Measurements from ENCODE around the gene HOGA1. TPM values are rescaled to one million over a fixed set of nuclear protein-coding genes. Genes with fewer than 3 reads are reported as not detected.

HOGA1 gene
- total and polyA plus RNA-seq, 2 donors (not counting 3 experiments of a cell fraction or from before 2014, with no cell fraction given) = 0.44 to 0.91 TPM

DNA sequence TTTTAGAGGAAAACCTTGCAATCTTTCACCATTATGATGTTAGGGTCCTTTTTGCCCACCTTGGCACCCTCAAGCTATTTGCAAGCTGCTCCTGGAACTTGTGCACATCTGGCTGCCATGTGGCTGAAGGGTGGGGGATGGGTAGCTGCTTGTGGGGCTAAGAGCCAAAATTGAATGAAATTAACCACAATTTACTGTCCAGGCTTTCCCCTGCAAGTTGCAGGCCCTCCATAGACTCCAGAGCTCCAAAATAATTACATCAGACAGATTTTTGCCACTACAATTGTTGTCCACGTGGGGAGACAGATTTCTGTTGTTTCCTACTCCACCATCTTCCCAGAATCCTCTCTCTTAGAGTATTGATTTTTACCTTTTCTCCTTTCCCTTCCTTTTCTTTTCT, 75.4 kb downstream of the HOGA1 start:
- no peak overlapping the region for H3K9ac ChIP-seq (replicated peaks; ENCODE audit: extremely low read depth, insufficient read depth, low read length)
- H3K27ac ChIP-seq (ENCODE audit: insufficient read depth, low read depth, low read length) = no peak overlapping the region
- dilution Hi-C loops (cut with MboI; ENCODE audit: extremely low pct_ligation_motif_present, low sequenced_read_pairs) = no loop called here
- H3K79me2 ChIP-seq (ENCODE audit: control insufficient read depth, insufficient read depth, low read length) = no peaks in the 10 kb centered on the region
- no peaks in the 10 kb centered on the region for H3K27me3 ChIP-seq (ENCODE audit: control insufficient read depth in 2 of 2, insufficient read depth in 2 of 2, low read length in 2 of 2)
- ChIA-PET POLR2A (no interaction called here), CTCF (interaction anchor here (1.0 kb wide), 1 partner anchor 17 kb away, joined by 3 read pairs; no protein-coding TSS in a partner anchor)
- H3K4me2 ChIP-seq (ENCODE audit: insufficient read depth, low read length) = no peak overlapping the region
- no peaks in the 10 kb centered on the region for H3K4me1 ChIP-seq (ENCODE audit: control insufficient read depth, extremely low read depth, insufficient read depth, low read length)
- no peak overlapping the region for H3K4me3 ChIP-seq (replicated peaks in 1 of 3; ENCODE audit: insufficient read depth in 1 of 3, low read depth in 1 of 3, low read length in 3 of 3)
- intact Hi-C loops (cut with micrococcal nuclease) = no loop called here
- no peaks in the 10 kb centered on the region for H3K9me1 ChIP-seq (replicated peaks; ENCODE audit: control insufficient read depth, extremely low read depth, insufficient read depth, low read length)
- H3K36me3 ChIP-seq (ENCODE audit: control insufficient read depth in 2 of 2, extremely low read depth in 1 of 2, insufficient read depth in 2 of 2, low read length in 2 of 2) = peaks cover 9 to 13% of the 10 kb centered on the region in 2 experiments
- H3K9me3 ChIP-seq (replicated peaks; ENCODE audit: control insufficient read depth, insufficient read depth, low read length) = no peaks in the 10 kb centered on the region
- FAIRE-seq (no peak), DNase-seq (ENCODE audit: low read depth, low spot score) (no peak)
- TF ChIP-seq JUN (IDR thresholded peaks at IDR 0.05; ENCODE audit: borderline replicate concordance, insufficient read depth, insufficient read length, low read depth) (no peak), FOS (IDR thresholded peaks at IDR 0.05; ENCODE audit: borderline replicate concordance, insufficient read depth, low read length) (no peak), POLR2A (IDR thresholded peaks at IDR 0.05; ENCODE audit: low read depth, low read length) (no peak), POLR2AphosphoS5 (IDR thresholded peaks at IDR 0.05; ENCODE audit: insufficient read depth, low read depth, low read length) (no peak)
- no peak overlapping the region for H2AFZ ChIP-seq (ENCODE audit: low read depth, low read length)
- no peaks in the 10 kb centered on the region for H4K20me1 ChIP-seq (replicated peaks; ENCODE audit: control insufficient read depth, extremely low read depth, insufficient read depth, low read length)
- BruUV-seq (replicated peaks) = no TSS peak

Other genes with a start within 250 kb of the HOGA1 start
- gene FRAT2, start 249.7 kb upstream of the HOGA1 start, total RNA-seq = 11.3 and 11.5 TPM in 2 replicates
- gene FRAT2, start 249.7 kb upstream of the HOGA1 start, polyA plus RNA-seq = 5.7 and 6.6 TPM in 2 replicates
- gene RRP12, start 183.0 kb upstream of the HOGA1 start, total RNA-seq = 35.8 and 40.9 TPM in 2 replicates
- 11.9 and 13.6 TPM in 2 replicates for gene RRP12, start 183.0 kb upstream of the HOGA1 start, polyA plus RNA-seq
- gene PGAM1, start 158.2 kb upstream of the HOGA1 start, total RNA-seq = 357 and 375 TPM in 2 replicates
- 372 and 375 TPM in 2 replicates for gene PGAM1, start 158.2 kb upstream of the HOGA1 start, polyA plus RNA-seq
- 43.6 and 50.7 TPM in 2 replicates for gene EXOSC1, start 138.4 kb upstream of the HOGA1 start, total RNA-seq
- 47.6 and 52.9 TPM in 2 replicates for gene EXOSC1, start 138.4 kb upstream of the HOGA1 start, polyA plus RNA-seq
- gene ZDHHC16, start 138.2 kb upstream of the HOGA1 start, total RNA-seq = 52.0 and 53.2 TPM in 2 replicates
- 125 and 141 TPM in 2 replicates for gene ZDHHC16, start 138.2 kb upstream of the HOGA1 start, polyA plus RNA-seq
- 80.9 and 95.2 TPM in 2 replicates for gene MMS19, start 86.0 kb upstream of the HOGA1 start, total RNA-seq
- 123 and 135 TPM in 2 replicates for gene MMS19, start 86.0 kb upstream of the HOGA1 start, polyA plus RNA-seq
- gene UBTD1, start 85.5 kb upstream of the HOGA1 start, total RNA-seq = 42.6 and 44.1 TPM in 2 replicates
- gene UBTD1, start 85.5 kb upstream of the HOGA1 start, polyA plus RNA-seq = 63.7 and 89.3 TPM in 2 replicates
- gene ANKRD2, start 11.6 kb upstream of the HOGA1 start, total RNA-seq = 1.6 and 2.3 TPM in 2 replicates
- 1.7 and 1.8 TPM in 2 replicates for gene ANKRD2, start 11.6 kb upstream of the HOGA1 start, polyA plus RNA-seq
- not detected in 2 replicates for gene C10orf62, start 5.3 kb downstream of the HOGA1 start, total RNA-seq
- gene C10orf62, start 5.3 kb downstream of the HOGA1 start, polyA plus RNA-seq = not detected in 2 replicates
- gene MORN4, start 49.1 kb downstream of the HOGA1 start, total RNA-seq = 8.4 and 12.2 TPM in 2 replicates
- 11.8 and 13.9 TPM in 2 replicates for gene MORN4, start 49.1 kb downstream of the HOGA1 start, polyA plus RNA-seq
- 19.7 and 20.4 TPM in 2 replicates for gene PI4K2A, start 56.3 kb downstream of the HOGA1 start, total RNA-seq
- 23.8 and 24.6 TPM in 2 replicates for gene PI4K2A, start 56.3 kb downstream of the HOGA1 start, polyA plus RNA-seq
- 2.4 and 3.0 TPM in 2 replicates for gene AVPI1, start 102.9 kb downstream of the HOGA1 start, total RNA-seq
- 3.7 and 5.9 TPM in 2 replicates for gene AVPI1, start 102.9 kb downstream of the HOGA1 start, polyA plus RNA-seq
- gene MARVELD1, start 129.3 kb downstream of the HOGA1 start, total RNA-seq = 69.5 and 78.3 TPM in 2 replicates
- gene MARVELD1, start 129.3 kb downstream of the HOGA1 start, polyA plus RNA-seq = 67.3 and 72.5 TPM in 2 replicates
- 23.7 and 24.2 TPM in 2 replicates for gene ZFYVE27, start 152.7 kb downstream of the HOGA1 start, total RNA-seq
- 16.3 and 17.4 TPM in 2 replicates for gene ZFYVE27, start 152.7 kb downstream of the HOGA1 start, polyA plus RNA-seq
- not detected in 2 replicates for gene SFRP5, start 187.6 kb downstream of the HOGA1 start, total RNA-seq
- not detected in 2 replicates for gene SFRP5, start 187.6 kb downstream of the HOGA1 start, polyA plus RNA-seq